ENCODE data around the gene DOCK8.

The DOCK8 gene

GRCh38 chr9:414595-414994 is 199.9 kb downstream of the DOCK8 start:
- DNase-seq (ENCODE audit: low spot score) = no peak

- no peak for DNase-seq (ENCODE audit: low spot score)
Observed at GRCh38 chr9:419571-420171, 205.0 kb downstream of the DOCK8 start.

- no peak for DNase-seq (ENCODE audit: low spot score)
Observed at GRCh38 chr9:421896-422295, 207.2 kb downstream of the DOCK8 start.

GRCh38 chr9:426264-426663 is 211.6 kb downstream of the DOCK8 start:
- DNase-seq (ENCODE audit: low spot score) = no peak

GRCh38 chr9:426976-427375 is 212.3 kb downstream of the DOCK8 start:
- no peak for DNase-seq (ENCODE audit: low spot score)

GRCh38 chr9:431701-432100 is 217.0 kb downstream of the DOCK8 start:
- no peak for DNase-seq (ENCODE audit: low spot score)

- no peak for DNase-seq (ENCODE audit: low spot score)
Observed at GRCh38 chr9:436482-436881, 221.8 kb downstream of the DOCK8 start.

- no peak for DNase-seq (ENCODE audit: low spot score)
Observed at GRCh38 chr9:437066-437465, 222.4 kb downstream of the DOCK8 start.

GRCh38 chr9:437574-438001 is 222.9 kb downstream of the DOCK8 start:
- DNase-seq (ENCODE audit: low spot score) = no peak

GRCh38 chr9:438066-438465 is 223.4 kb downstream of the DOCK8 start:
- DNase-seq (ENCODE audit: low spot score) = no peak

GRCh38 chr9:438961-439768 is 224.5 kb downstream of the DOCK8 start:
- no peak for DNase-seq (ENCODE audit: low spot score)

- DNase-seq (ENCODE audit: low spot score) = no peak
Observed at GRCh38 chr9:441126-441525, 226.5 kb downstream of the DOCK8 start.

GRCh38 chr9:444528-444927 is 229.9 kb downstream of the DOCK8 start:
- DNase-seq (ENCODE audit: low spot score) = no peak

GRCh38 chr9:445033-445432 is 230.4 kb downstream of the DOCK8 start:
- no peak for DNase-seq (ENCODE audit: low spot score)

- DNase-seq (ENCODE audit: low spot score) = no peak
Observed at GRCh38 chr9:446074-446699, 231.5 kb downstream of the DOCK8 start.

- DNase-seq (ENCODE audit: low spot score) = no peak
Observed at GRCh38 chr9:447230-448025, 232.8 kb downstream of the DOCK8 start.

- no peak for DNase-seq (ENCODE audit: low spot score)
Observed at GRCh38 chr9:450057-450456, 235.4 kb downstream of the DOCK8 start.

- DNase-seq (ENCODE audit: low spot score) = no peak
Observed at GRCh38 chr9:450561-450960, 235.9 kb downstream of the DOCK8 start.

GRCh38 chr9:453832-454231 is 239.2 kb downstream of the DOCK8 start:
- no peak for DNase-seq (ENCODE audit: low spot score)

GRCh38 chr9:456365-456764 is 241.7 kb downstream of the DOCK8 start:
- DNase-seq (ENCODE audit: low spot score) = no peak

GRCh38 chr9:458590-458989 is 243.9 kb downstream of the DOCK8 start:
- no peak for DNase-seq (ENCODE audit: low spot score)

Data from cerebellar cortex (tissue), 1 donor.